Gastroesophageal sphincter (tissue), 4 donors: ENCODE data around the gene DDIT4. TPM values are rescaled to one million over a fixed set of nuclear protein-coding genes. Genes with fewer than 3 reads are reported as not detected.
"Not testable (repeated sequence)": the region's sequence is repeated elsewhere in the genome, so short reads cannot be mapped to it uniquely, and the experiment has no call there.

Experiments
- ATAC-seq: fragments of 150-250 bp; one replicate; pipeline ENCODE4 v1.9.1; 2016; ENCODE audit warnings: mild to moderate bottlenecking, moderate library complexity
- H3K27ac ChIP-seq, 4 donors: fragments of 200-600 bp; sonication (generic) in 3 of 4; 1 replicate in 3 of 4; 2 replicates in 1 of 4; pipeline ENCODE4 v1.5.1; 2016 to 2019
- H3K27me3 ChIP-seq: fragments of 200-600 bp; sonication (generic); one replicate; pipeline ENCODE4 v1.5.1; 2019
- H3K36me3 ChIP-seq, 2 donors: fragments of 200-600 bp; sonication (generic); one replicate each; pipeline ENCODE4 v1.5.1; 2019; ENCODE audit warnings: control low read depth in 1 of 2
- H3K4me1 ChIP-seq, 3 donors: fragments of 200-600 bp; sonication (generic); 1 replicate in 2 of 3; 2 replicates in 1 of 3; pipeline ENCODE4 v1.5.1; 2016 to 2019; ENCODE audit warnings: control low read depth in 2 of 3
- H3K4me3 ChIP-seq, 2 donors: fragments of 200-600 bp; sonication (generic); one replicate each; pipeline ENCODE4 v1.5.1; 2019; ENCODE audit warnings: mild to moderate bottlenecking in 1 of 2, moderate library complexity in 1 of 2
- H3K9me3 ChIP-seq, 3 donors: fragments of 200-600 bp; sonication (generic); one replicate each; pipeline ENCODE4 v1.5.1; 2017 to 2019; ENCODE audit warnings: control low read depth in 2 of 3
- EP300 ChIP-seq: sonication (generic); formaldehyde crosslinking; IDR thresholded peaks from one replicate; pipeline ENCODE4 v1.6.1; 2017; ENCODE audit warnings: antibody characterized with exemption, mild to moderate bottlenecking
- POLR2A ChIP-seq, 2 donors: fragments of 450-650 bp; IDR thresholded peaks; one replicate each; pipeline ENCODE4 v1.6.1; 2017; ENCODE audit warnings: antibody characterized with exemption in 2 of 2, mild to moderate bottlenecking in 2 of 2, moderate library complexity in 1 of 2
- POLR2AphosphoS5 ChIP-seq: sonication (generic); formaldehyde crosslinking; IDR thresholded peaks from one replicate; pipeline ENCODE4 v1.6.1; 2017; ENCODE audit warnings: antibody characterized with exemption
- WGBS, 2 donors: methylation state at CpG; one replicate each; pipeline ENCODE4 v1.1.5; 2018; ENCODE audit warnings: low coverage in 1 of 2; 5-methylcytosine and 5-hydroxymethylcytosine counted together
- total RNA-seq, 4 donors: library from RNA; depleted of rRNA; stranded (reverse); fragments of >200 nt; gene quantifications; one replicate each; pipeline ENCODE4 v1.1.0, GENCODE V29; 2016
- TF ChIP-seq, protein P1 (sequence below), 4 experiments: fragments of 200-600 bp in 2 of 4; fragments of 450-650 bp in 2 of 4; sonication (generic) in 1 of 4; IDR thresholded peaks; one replicate each; pipeline ENCODE4 v1.5.1; 2017 to 2019; ENCODE audit warnings: antibody characterized with exemption in 4 of 4, mild to moderate bottlenecking in 2 of 4, moderate library complexity in 2 of 4

Gene DDIT4
- total RNA-seq, 4 donors from 2014 or later: 129 to 189 (median 133) TPM

GRCh38 chr10:72292223-72292691 lies 18.5 kb downstream of the DDIT4 start:
- Histone ChIP-seq H3K27ac (no peak overlapping the region), H3K36me3 (no peaks in the 10 kb centered on the region), H3K4me3 (no peak overlapping the region), H3K4me1 (peaks cover 0 to 11% (median 3%) of the 10 kb centered on the region in 3 donors), H3K27me3 (no peaks in the 10 kb centered on the region), H3K9me3 (no peaks in the 10 kb centered on the region)
- ATAC-seq: no peak
- WGBS, 2 donors: 58 to 63% methylated on average over 5 to 6 of the region's 6 CpGs
- TF ChIP-seq POLR2AphosphoS5 (peak; percentile 70), POLR2A (IDR thresholded peaks at IDR 0.05) (no peak)

GRCh38 chr10:72295330-72295910 lies 21.7 kb downstream of the DDIT4 start:
- no peaks in the 10 kb centered on the region for H3K9me3 ChIP-seq
- H3K4me1 ChIP-seq: peaks cover 0 to 22% (median 8%) of the 10 kb centered on the region in 3 donors
- H3K27ac ChIP-seq: no peak overlapping the region
- TF ChIP-seq, protein P1, sequence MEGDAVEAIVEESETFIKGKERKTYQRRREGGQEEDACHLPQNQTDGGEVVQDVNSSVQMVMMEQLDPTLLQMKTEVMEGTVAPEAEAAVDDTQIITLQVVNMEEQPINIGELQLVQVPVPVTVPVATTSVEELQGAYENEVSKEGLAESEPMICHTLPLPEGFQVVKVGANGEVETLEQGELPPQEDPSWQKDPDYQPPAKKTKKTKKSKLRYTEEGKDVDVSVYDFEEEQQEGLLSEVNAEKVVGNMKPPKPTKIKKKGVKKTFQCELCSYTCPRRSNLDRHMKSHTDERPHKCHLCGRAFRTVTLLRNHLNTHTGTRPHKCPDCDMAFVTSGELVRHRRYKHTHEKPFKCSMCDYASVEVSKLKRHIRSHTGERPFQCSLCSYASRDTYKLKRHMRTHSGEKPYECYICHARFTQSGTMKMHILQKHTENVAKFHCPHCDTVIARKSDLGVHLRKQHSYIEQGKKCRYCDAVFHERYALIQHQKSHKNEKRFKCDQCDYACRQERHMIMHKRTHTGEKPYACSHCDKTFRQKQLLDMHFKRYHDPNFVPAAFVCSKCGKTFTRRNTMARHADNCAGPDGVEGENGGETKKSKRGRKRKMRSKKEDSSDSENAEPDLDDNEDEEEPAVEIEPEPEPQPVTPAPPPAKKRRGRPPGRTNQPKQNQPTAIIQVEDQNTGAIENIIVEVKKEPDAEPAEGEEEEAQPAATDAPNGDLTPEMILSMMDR (IDR thresholded peaks at IDR 0.05): no peak
- TF ChIP-seq POLR2A (IDR thresholded peaks at IDR 0.05) (no peak), EP300 (no peak)
- 79% methylated on average over 5 of the region's 8 CpGs; no CpG with 5 or more reads in 1 of the 2 donors for WGBS, 2 donors
- no peak overlapping the region for H3K4me3 ChIP-seq
- ATAC-seq: no peak
- H3K36me3 ChIP-seq: no peaks in the 10 kb centered on the region
- H3K27me3 ChIP-seq: no peaks in the 10 kb centered on the region

DNA sequence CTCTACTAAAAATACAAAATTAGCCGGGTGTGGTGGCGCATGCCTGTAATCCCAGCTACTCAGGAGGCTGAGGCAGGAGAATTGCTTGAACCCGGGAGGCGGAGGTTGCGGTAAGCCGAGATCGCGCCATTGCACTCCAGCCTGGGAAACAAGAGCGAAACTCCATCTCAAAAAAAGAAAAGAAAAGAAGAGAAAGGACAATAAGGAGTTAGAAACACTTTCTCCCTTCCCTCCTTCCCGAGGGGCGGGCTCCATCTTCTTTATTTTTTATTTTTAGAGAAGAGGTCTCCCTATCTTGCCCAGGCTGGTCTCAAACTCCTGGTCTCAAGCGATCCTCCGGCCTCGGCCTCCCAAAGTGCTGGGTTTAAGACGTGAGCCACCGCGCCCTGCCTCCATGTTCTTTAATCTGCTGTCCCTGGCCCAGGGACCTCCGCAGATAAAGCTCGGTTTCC lies 23.1 kb downstream of the DDIT4 start:
- not testable (repeated sequence) for ATAC-seq, H3K9me3 ChIP-seq, H3K27me3 ChIP-seq, H3K36me3 ChIP-seq
- Histone ChIP-seq H3K4me1 (peaks cover 0 to 22% (median 8%) of the 10 kb centered on the region in 3 donors), H3K27ac (peak overlapping the region in 3 of 4 donors; percentile 91 to 94 (median 93)), H3K4me3 (peak overlapping the region; percentile 51 to 60)
- WGBS, 2 donors: 81 to 87% methylated on average over 12 to 13 of the region's 19 CpGs

- H3K36me3 ChIP-seq: no peaks in the 10 kb centered on the region
- peak overlapping the region; percentile 51 to 60 for H3K4me3 ChIP-seq
- no peaks in the 10 kb centered on the region for H3K9me3 ChIP-seq
- no peaks in the 10 kb centered on the region for H3K27me3 ChIP-seq
- peak overlapping the region; percentile 78 to 94 (median 92) for H3K27ac ChIP-seq
- WGBS, 2 donors: no CpG with 5 or more reads among the region's 30 CpGs
- TF ChIP-seq, protein P1 (IDR thresholded peaks at IDR 0.05): no peak
- TF ChIP-seq POLR2AphosphoS5 (peak; percentile 85), EP300 (no peak)
- peaks cover 0 to 22% (median 8%) of the 10 kb centered on the region in 3 donors for H3K4me1 ChIP-seq
- ATAC-seq: peak; percentile 62
Observed at GRCh38 chr10:72297281-72297804, 23.6 kb downstream of the DDIT4 start.

- Histone ChIP-seq H3K4me3 (peak overlapping the region; percentile 51 to 60), H3K4me1 (peaks cover 0 to 22% (median 8%) of the 10 kb centered on the region in 3 donors), H3K9me3 (no peaks in the 10 kb centered on the region), H3K27ac (peak overlapping the region; percentile 78 to 94 (median 92)), H3K27me3 (no peaks in the 10 kb centered on the region), H3K36me3 (no peaks in the 10 kb centered on the region)
- peak; percentile 98 for ATAC-seq
- TF ChIP-seq POLR2AphosphoS5 (peak; percentile 93), EP300 (no peak), POLR2A (IDR thresholded peaks at IDR 0.05) (peak; percentile 81 to 83)
- TF ChIP-seq, protein P1 (IDR thresholded peaks at IDR 0.05): peak in 1 of 4 experiments; percentile 4
- 56 to 60% methylated on average over 1 to 5 of the region's 55 CpGs for WGBS, 2 donors
Observed at GRCh38 chr10:72297805-72298591, 24.3 kb downstream of the DDIT4 start.
